HepG2 (cell line): ENCODE data around the gene AXIN1. TPM values are rescaled to one million over a fixed set of nuclear protein-coding genes. Genes with fewer than 3 reads are reported as not detected.

Experiments used
- DNMT3B ChIP-seq: conservative IDR thresholded peaks from 2 replicates; pipeline ENCODE4 v1.6.1; 2016; ENCODE audit warnings: missing biosample characterization, control low read depth
- DPF2 ChIP-seq: sonication (generic); formaldehyde crosslinking; IDR thresholded peaks from 2 replicates; pipeline ENCODE4 v1.4.0; 2020; ENCODE audit warnings: mild to moderate bottlenecking, low read depth, missing genetic modification reagents, borderline replicate concordance
- FOXP4 ChIP-seq: sonication (generic); formaldehyde crosslinking; IDR thresholded peaks from 2 replicates; pipeline ENCODE4 v1.4.0; 2020; ENCODE audit warnings: missing genetic modification reagents
- HMG20B ChIP-seq: conservative IDR thresholded peaks from 2 replicates; pipeline ENCODE4 v1.6.1; 2016; ENCODE audit warnings: missing genetic modification reagents, missing compliant biosample characterization
- IKZF5 ChIP-seq: IDR thresholded peaks from 2 replicates; pipeline ENCODE4 v1.6.1; 2018; ENCODE audit warnings: missing genetic modification reagents, mild to moderate bottlenecking, missing compliant biosample characterization
- MBNL3 ChIP-seq: fragments of 250-450 bp; sonication (Bioruptor Pico); conservative IDR thresholded peaks from 2 replicates; pipeline ENCODE4 v1.8.0; 2022; ENCODE audit warnings: mild to moderate bottlenecking, inconsistent platforms
- MEIS1 ChIP-seq: sonication (generic); formaldehyde crosslinking; IDR thresholded peaks from 2 replicates; pipeline ENCODE4 v1.9.0; 2021; ENCODE audit warnings: mild to moderate bottlenecking, missing genetic modification reagents, moderate library complexity, borderline replicate concordance
- NFAT5 ChIP-seq: sonication (generic); formaldehyde crosslinking; IDR thresholded peaks from 2 replicates; pipeline ENCODE4 v1.4.0; 2020; ENCODE audit warnings: missing genetic modification reagents
- PCBP2 ChIP-seq: fragments of 200-400 bp; formaldehyde crosslinking; optimal IDR thresholded peaks from 2 replicates; pipeline ENCODE3; 2018; ENCODE audit warnings: low read length, low read depth; ENCODE audit not compliant: poor library complexity, severe bottlenecking
- TBX2 ChIP-seq: sonication (generic); formaldehyde crosslinking; IDR thresholded peaks from 2 replicates; pipeline ENCODE4 v1.5.0; 2020; ENCODE audit warnings: missing genetic modification reagents, mild to moderate bottlenecking, borderline replicate concordance
- THYN1 ChIP-seq: sonication (generic); formaldehyde crosslinking; IDR thresholded peaks from 2 replicates; pipeline ENCODE4 v1.8.1; 2023; ENCODE audit warnings: low read depth, mild to moderate bottlenecking, moderate library complexity, missing genetic modification reagents, borderline replicate concordance
- ZEB1 ChIP-seq: IDR thresholded peaks from 2 replicates; pipeline ENCODE4 v1.6.1; 2012; ENCODE audit warnings: mild to moderate bottlenecking, low read depth, inconsistent platforms; ENCODE audit not compliant: insufficient replicate concordance
- ZNF558 ChIP-seq: sonication (generic); formaldehyde crosslinking; IDR thresholded peaks from 2 replicates; pipeline ENCODE4 v1.9.0; 2022; ENCODE audit warnings: mild to moderate bottlenecking, missing genetic modification reagents, borderline replicate concordance
- ZSCAN12 ChIP-seq: sonication (generic); formaldehyde crosslinking; IDR thresholded peaks from 2 replicates; pipeline ENCODE4 v1.9.0; 2021; ENCODE audit warnings: mild to moderate bottlenecking, missing genetic modification reagents
- polyA plus RNA-seq, 8 experiments: library from polyadenylated mRNA; depleted of rRNA in 3 of 8; stranded (reverse) in 7 of 8; unstranded in 1 of 8; fragments of >200 nt; fragmentation: Illumina TruSeq in 4 of 8; extraction: Trizol in 4 of 8; gene quantifications; 2 replicates each; pipeline versions ENCODE4 v1.2.1 to v1.2.3, GENCODE V29; 2011 to 2016; ENCODE audit warnings: low read depth in 4 of 8, missing spikeins in 1 of 8, mixed read lengths in 1 of 8; ENCODE audit not compliant: insufficient read depth in 1 of 8
- total RNA-seq, 5 experiments: library from RNA; depleted of rRNA; stranded (reverse); fragments of >200 nt; fragmentation: Illumina TruSeq; extraction: Trizol; gene quantifications; 2 replicates each; pipeline ENCODE4 v1.2.3, GENCODE V29; 2016; ENCODE audit warnings: low read depth in 1 of 5

The AXIN1 gene
- total and polyA plus RNA-seq, 2 of the 13 experiments (the other 11 are each of a cell fraction or from before 2014, with no cell fraction given) = 24.0 to 26.0 TPM

GRCh38 chr16:359067-359763, 6.7 kb upstream of the AXIN1 start (continued):
- TF ChIP-seq MBNL3 (CRISPR knock-in tag) = no peak
- peak; percentile 78 for TF ChIP-seq FOXP4 (CRISPR knock-in tag)
- peak; percentile 60; the same call in 1 of the 2 replicates for TF ChIP-seq DPF2
- no peak for TF ChIP-seq ZEB1
- no peak for TF ChIP-seq MEIS1 (CRISPR knock-in tag)
- TF ChIP-seq THYN1 (CRISPR knock-in tag) = no peak
- TF ChIP-seq TBX2 (CRISPR knock-in tag) = peak; percentile 83; the same call in 1 of the 2 replicates
- TF ChIP-seq ZSCAN12 (CRISPR knock-in tag) = no peak
- no peak for TF ChIP-seq DNMT3B (CRISPR knock-in tag)
- TF ChIP-seq IKZF5 (CRISPR knock-in tag) = peak; percentile 54; the same call in 1 of the 2 replicates
- no peak for TF ChIP-seq PCBP2
- TF ChIP-seq NFAT5 (CRISPR knock-in tag) = no peak
- TF ChIP-seq ZNF558 (CRISPR knock-in tag) = no peak
- no peak for TF ChIP-seq HMG20B
